ENCODE measurements around the gene ARMC5. TPM values are rescaled to one million over a fixed set of nuclear protein-coding genes. Genes with fewer than 3 reads are reported as not detected.

The ARMC5 gene
- total and polyA plus RNA-seq, 9 of the 15 experiments (the other 6 are each of a cell fraction or from before 2014, with no cell fraction given), result 0.11 to 13.5 (median 2.1) TPM

DNA sequence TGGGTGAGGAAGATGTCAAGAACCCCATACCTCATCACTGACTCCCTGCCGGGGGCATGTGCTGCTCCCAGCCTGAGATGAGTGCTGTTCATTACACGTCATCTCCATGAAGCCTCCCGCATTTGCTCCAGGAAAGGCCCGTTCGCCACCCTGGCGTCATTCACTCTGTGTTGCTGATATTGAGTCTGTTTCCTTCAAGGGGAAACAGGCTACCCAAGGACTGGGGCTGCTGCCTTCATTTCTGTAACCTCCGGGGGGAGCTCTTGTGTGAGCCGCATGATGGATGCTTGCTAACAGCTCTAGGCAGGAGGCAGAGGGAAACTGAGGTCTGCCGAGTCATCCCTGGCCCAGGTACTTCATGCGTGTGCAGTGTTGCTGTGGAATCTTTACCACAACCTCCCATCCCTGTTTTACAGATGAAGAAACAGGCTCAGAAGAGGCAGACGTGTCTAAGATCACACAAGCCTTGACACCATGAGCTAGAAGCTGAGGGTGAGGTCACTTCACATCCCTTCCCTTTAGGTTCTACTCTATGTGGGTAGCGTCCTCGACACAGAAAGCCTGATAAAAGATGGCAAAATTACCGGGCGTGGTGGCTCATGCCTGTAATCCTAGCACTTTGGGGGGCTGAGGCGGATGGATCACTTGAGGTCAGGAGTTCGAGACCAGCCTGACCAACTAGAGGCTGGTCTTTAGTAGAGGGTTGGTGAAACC is 3.5 kb upstream of the ARMC5 start (continued):
- TF ChIP-seq, protein P1, sequence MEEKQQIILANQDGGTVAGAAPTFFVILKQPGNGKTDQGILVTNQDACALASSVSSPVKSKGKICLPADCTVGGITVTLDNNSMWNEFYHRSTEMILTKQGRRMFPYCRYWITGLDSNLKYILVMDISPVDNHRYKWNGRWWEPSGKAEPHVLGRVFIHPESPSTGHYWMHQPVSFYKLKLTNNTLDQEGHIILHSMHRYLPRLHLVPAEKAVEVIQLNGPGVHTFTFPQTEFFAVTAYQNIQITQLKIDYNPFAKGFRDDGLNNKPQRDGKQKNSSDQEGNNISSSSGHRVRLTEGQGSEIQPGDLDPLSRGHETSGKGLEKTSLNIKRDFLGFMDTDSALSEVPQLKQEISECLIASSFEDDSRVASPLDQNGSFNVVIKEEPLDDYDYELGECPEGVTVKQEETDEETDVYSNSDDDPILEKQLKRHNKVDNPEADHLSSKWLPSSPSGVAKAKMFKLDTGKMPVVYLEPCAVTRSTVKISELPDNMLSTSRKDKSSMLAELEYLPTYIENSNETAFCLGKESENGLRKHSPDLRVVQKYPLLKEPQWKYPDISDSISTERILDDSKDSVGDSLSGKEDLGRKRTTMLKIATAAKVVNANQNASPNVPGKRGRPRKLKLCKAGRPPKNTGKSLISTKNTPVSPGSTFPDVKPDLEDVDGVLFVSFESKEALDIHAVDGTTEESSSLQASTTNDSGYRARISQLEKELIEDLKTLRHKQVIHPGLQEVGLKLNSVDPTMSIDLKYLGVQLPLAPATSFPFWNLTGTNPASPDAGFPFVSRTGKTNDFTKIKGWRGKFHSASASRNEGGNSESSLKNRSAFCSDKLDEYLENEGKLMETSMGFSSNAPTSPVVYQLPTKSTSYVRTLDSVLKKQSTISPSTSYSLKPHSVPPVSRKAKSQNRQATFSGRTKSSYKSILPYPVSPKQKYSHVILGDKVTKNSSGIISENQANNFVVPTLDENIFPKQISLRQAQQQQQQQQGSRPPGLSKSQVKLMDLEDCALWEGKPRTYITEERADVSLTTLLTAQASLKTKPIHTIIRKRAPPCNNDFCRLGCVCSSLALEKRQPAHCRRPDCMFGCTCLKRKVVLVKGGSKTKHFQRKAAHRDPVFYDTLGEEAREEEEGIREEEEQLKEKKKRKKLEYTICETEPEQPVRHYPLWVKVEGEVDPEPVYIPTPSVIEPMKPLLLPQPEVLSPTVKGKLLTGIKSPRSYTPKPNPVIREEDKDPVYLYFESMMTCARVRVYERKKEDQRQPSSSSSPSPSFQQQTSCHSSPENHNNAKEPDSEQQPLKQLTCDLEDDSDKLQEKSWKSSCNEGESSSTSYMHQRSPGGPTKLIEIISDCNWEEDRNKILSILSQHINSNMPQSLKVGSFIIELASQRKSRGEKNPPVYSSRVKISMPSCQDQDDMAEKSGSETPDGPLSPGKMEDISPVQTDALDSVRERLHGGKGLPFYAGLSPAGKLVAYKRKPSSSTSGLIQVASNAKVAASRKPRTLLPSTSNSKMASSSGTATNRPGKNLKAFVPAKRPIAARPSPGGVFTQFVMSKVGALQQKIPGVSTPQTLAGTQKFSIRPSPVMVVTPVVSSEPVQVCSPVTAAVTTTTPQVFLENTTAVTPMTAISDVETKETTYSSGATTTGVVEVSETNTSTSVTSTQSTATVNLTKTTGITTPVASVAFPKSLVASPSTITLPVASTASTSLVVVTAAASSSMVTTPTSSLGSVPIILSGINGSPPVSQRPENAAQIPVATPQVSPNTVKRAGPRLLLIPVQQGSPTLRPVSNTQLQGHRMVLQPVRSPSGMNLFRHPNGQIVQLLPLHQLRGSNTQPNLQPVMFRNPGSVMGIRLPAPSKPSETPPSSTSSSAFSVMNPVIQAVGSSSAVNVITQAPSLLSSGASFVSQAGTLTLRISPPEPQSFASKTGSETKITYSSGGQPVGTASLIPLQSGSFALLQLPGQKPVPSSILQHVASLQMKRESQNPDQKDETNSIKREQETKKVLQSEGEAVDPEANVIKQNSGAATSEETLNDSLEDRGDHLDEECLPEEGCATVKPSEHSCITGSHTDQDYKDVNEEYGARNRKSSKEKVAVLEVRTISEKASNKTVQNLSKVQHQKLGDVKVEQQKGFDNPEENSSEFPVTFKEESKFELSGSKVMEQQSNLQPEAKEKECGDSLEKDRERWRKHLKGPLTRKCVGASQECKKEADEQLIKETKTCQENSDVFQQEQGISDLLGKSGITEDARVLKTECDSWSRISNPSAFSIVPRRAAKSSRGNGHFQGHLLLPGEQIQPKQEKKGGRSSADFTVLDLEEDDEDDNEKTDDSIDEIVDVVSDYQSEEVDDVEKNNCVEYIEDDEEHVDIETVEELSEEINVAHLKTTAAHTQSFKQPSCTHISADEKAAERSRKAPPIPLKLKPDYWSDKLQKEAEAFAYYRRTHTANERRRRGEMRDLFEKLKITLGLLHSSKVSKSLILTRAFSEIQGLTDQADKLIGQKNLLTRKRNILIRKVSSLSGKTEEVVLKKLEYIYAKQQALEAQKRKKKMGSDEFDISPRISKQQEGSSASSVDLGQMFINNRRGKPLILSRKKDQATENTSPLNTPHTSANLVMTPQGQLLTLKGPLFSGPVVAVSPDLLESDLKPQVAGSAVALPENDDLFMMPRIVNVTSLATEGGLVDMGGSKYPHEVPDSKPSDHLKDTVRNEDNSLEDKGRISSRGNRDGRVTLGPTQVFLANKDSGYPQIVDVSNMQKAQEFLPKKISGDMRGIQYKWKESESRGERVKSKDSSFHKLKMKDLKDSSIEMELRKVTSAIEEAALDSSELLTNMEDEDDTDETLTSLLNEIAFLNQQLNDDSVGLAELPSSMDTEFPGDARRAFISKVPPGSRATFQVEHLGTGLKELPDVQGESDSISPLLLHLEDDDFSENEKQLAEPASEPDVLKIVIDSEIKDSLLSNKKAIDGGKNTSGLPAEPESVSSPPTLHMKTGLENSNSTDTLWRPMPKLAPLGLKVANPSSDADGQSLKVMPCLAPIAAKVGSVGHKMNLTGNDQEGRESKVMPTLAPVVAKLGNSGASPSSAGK (IDR thresholded peaks at IDR 0.05), result peak; percentile 34; the same call in 1 of the 2 replicates
- TF ChIP-seq, protein P2, sequence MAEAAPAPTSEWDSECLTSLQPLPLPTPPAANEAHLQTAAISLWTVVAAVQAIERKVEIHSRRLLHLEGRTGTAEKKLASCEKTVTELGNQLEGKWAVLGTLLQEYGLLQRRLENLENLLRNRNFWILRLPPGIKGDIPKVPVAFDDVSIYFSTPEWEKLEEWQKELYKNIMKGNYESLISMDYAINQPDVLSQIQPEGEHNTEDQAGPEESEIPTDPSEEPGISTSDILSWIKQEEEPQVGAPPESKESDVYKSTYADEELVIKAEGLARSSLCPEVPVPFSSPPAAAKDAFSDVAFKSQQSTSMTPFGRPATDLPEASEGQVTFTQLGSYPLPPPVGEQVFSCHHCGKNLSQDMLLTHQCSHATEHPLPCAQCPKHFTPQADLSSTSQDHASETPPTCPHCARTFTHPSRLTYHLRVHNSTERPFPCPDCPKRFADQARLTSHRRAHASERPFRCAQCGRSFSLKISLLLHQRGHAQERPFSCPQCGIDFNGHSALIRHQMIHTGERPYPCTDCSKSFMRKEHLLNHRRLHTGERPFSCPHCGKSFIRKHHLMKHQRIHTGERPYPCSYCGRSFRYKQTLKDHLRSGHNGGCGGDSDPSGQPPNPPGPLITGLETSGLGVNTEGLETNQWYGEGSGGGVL (CRISPR knock-in tag; IDR thresholded peaks at IDR 0.05), result no peak
- no peak for TF ChIP-seq IFI16 (CRISPR knock-in tag; IDR thresholded peaks at IDR 0.05)
- peak; percentile 26; the same call in 1 of the 2 replicates for TF ChIP-seq SMAD4 (CRISPR knock-in tag; conservative IDR thresholded peaks at IDR 0.05)
- TF ChIP-seq ZBTB8A (IDR thresholded peaks at IDR 0.05; ENCODE audit: partially characterized antibody), result no peak
- TF ChIP-seq NFE2 (IDR thresholded peaks at IDR 0.05; ENCODE audit: low read depth), result peak; percentile 75
- TF ChIP-seq, protein P3, sequence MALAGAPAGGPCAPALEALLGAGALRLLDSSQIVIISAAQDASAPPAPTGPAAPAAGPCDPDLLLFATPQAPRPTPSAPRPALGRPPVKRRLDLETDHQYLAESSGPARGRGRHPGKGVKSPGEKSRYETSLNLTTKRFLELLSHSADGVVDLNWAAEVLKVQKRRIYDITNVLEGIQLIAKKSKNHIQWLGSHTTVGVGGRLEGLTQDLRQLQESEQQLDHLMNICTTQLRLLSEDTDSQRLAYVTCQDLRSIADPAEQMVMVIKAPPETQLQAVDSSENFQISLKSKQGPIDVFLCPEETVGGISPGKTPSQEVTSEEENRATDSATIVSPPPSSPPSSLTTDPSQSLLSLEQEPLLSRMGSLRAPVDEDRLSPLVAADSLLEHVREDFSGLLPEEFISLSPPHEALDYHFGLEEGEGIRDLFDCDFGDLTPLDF (CRISPR knock-in tag; IDR thresholded peaks at IDR 0.05), result no peak
- no peak for TF ChIP-seq SMAD3 (CRISPR knock-in tag; conservative IDR thresholded peaks at IDR 0.05)
- peak; percentile 42; the same call in 1 of the 2 replicates for TF ChIP-seq C11orf30 (IDR thresholded peaks at IDR 0.05; ENCODE audit: low read depth)
- TF ChIP-seq TAF7 (tag; IDR thresholded peaks at IDR 0.05), result no peak
- TF ChIP-seq RBM14 (IDR thresholded peaks at IDR 0.05; ENCODE audit: borderline replicate concordance, insufficient read depth, low read depth, low read length), result no peak
- TF ChIP-seq RBM39 (optimal IDR thresholded peaks at IDR 0.05; ENCODE audit: low read depth, low read length), result no peak
- 0 out of 2 replicates have a peak, but pooled peaks have one; percentile 19 for TF ChIP-seq ELF2 (CRISPR knock-in tag; IDR thresholded peaks at IDR 0.05)
